OCI-LY3 (cell line): Measurements from ENCODE around the gene MIA.

Source experiments
- H2AFZ ChIP-seq: fragments of 200-600, 300-600 bp; shearing (Covaris generic); 2 replicates; pipeline ENCODE4 v1.6.0; 2014; ENCODE audit warnings: antibody characterized with exemption, low read depth, low read length
- H3K27ac ChIP-seq: fragments of 200-600, 300-600 bp; sonication (generic); 2 replicates; pipeline ENCODE4 v1.5.1; 2014; ENCODE audit warnings: mild to moderate bottlenecking, low read length, moderate library complexity, mixed read lengths
- H3K27me3 ChIP-seq: fragments of 200-600, 300-600 bp; sonication (generic); 2 replicates; pipeline ENCODE4 v1.6.1; 2014; ENCODE audit warnings: low read depth, low read length, mixed read lengths
- H3K36me3 ChIP-seq: fragments of 200-600, 300-600 bp; sonication (generic); replicated peaks from 2 replicates; pipeline ENCODE3; 2014; ENCODE audit warnings: low read depth, low read length, mixed read lengths
- H3K4me1 ChIP-seq: fragments of 300-600, 200-600 bp; sonication (generic); 2 replicates; pipeline ENCODE4 v1.6.1; 2014; ENCODE audit warnings: low read length, mixed read lengths
- H3K4me2 ChIP-seq: fragments of 200-600, 300-600 bp; sonication (generic); 2 replicates; pipeline ENCODE4 v1.6.1; 2014; ENCODE audit warnings: low read length, mixed read lengths
- H3K4me3 ChIP-seq: fragments of 300-600, 200-600 bp; sonication (generic); 2 replicates; pipeline ENCODE4 v1.5.1; 2014; ENCODE audit warnings: antibody characterized with exemption, mild to moderate bottlenecking, low read length, moderate library complexity
- H3K79me2 ChIP-seq: fragments of 300-600, 200-600 bp; shearing (Covaris generic); 2 replicates; pipeline ENCODE4 v1.6.1; 2014; ENCODE audit warnings: mild to moderate bottlenecking, low read length, mixed read lengths
- H3K9ac ChIP-seq: fragments of 300-600, 200-600 bp; shearing (Covaris generic); 2 replicates; pipeline ENCODE4 v1.6.0; 2014; ENCODE audit warnings: mild to moderate bottlenecking, low read length, moderate library complexity
- H3K9me3 ChIP-seq: fragments of 200-600, 300-600 bp; shearing (Covaris generic); 2 replicates; pipeline ENCODE4 v1.6.1; 2014; ENCODE audit warnings: low read length, mixed read lengths; ENCODE audit not compliant: insufficient read depth
- H4K20me1 ChIP-seq: fragments of 200-600, 300-600 bp; sonication (generic); 2 replicates; pipeline ENCODE4 v1.6.1; 2016; ENCODE audit warnings: low read length, mixed read lengths; ENCODE audit not compliant: insufficient read depth
- EZH2phosphoT487 ChIP-seq: fragments of 200-600 bp; shearing (Covaris generic); IDR thresholded peaks from 2 replicates; pipeline ENCODE4 v1.6.1; 2018; ENCODE audit warnings: antibody characterized with exemption, mixed run types, low read depth
- TF ChIP-seq, protein P1 (sequence below): fragments of 200-600, 300-600 bp; sonication (generic); IDR thresholded peaks from 2 replicates; pipeline ENCODE4 v1.5.1; 2014; ENCODE audit warnings: antibody characterized with exemption, low read length, low read depth

Gene MIA

DNA sequence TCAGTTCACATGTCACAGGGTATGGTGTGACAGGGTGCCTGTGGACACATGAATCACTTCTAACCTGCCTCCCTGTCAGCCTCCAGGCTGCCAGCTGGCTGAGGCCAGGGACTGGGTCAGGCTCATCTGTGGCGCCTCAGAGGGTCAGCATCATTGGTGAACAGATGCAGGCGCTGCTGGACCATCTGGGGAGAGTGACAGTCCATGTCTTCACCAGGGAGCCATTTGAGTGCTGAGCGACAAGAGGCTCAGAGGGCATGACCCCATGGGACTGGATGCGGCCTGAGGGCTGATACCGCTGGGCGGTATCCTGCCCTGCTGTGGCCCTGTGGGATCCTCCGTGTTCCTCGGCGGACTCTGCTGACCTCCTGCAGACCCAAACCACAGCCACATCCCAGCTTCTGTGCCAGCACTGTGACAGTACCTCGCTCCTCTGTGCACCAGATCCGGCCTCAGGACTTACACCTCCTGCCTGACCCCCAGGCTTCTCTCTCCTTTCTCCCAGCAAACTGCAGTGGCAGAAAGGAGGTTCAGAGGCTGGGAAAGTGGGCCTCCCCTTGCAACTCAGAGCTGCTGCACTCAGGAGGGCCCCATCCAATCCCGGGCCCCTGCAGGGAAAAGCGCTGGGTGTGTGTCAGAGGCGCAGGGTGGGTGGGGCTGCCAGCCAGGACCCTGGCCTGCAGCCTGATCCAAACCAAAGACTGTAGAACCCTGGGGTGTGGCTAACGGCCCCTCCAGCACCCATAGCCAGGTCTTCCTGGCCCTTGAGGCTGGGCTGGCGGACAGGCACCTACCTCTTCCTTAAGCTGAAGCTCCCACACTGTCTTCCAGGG is 35.2 kb upstream of the MIA start:
- Histone ChIP-seq H3K4me2 (no peak overlapping the region), H3K9me3 (no peaks in the 10 kb centered on the region), H3K4me3 (no peak overlapping the region), H2AFZ (no peak overlapping the region), H3K36me3 (peaks cover 30% of the 10 kb centered on the region), H3K4me1 (no peaks in the 10 kb centered on the region), H3K27me3 (no peaks in the 10 kb centered on the region), H3K27ac (no peak overlapping the region), H4K20me1 (no peaks in the 10 kb centered on the region), H3K79me2 (no peaks in the 10 kb centered on the region), H3K9ac (no peak overlapping the region)
- no peak for TF ChIP-seq EZH2phosphoT487
- TF ChIP-seq, protein P1, sequence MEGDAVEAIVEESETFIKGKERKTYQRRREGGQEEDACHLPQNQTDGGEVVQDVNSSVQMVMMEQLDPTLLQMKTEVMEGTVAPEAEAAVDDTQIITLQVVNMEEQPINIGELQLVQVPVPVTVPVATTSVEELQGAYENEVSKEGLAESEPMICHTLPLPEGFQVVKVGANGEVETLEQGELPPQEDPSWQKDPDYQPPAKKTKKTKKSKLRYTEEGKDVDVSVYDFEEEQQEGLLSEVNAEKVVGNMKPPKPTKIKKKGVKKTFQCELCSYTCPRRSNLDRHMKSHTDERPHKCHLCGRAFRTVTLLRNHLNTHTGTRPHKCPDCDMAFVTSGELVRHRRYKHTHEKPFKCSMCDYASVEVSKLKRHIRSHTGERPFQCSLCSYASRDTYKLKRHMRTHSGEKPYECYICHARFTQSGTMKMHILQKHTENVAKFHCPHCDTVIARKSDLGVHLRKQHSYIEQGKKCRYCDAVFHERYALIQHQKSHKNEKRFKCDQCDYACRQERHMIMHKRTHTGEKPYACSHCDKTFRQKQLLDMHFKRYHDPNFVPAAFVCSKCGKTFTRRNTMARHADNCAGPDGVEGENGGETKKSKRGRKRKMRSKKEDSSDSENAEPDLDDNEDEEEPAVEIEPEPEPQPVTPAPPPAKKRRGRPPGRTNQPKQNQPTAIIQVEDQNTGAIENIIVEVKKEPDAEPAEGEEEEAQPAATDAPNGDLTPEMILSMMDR = no peak

DNA sequence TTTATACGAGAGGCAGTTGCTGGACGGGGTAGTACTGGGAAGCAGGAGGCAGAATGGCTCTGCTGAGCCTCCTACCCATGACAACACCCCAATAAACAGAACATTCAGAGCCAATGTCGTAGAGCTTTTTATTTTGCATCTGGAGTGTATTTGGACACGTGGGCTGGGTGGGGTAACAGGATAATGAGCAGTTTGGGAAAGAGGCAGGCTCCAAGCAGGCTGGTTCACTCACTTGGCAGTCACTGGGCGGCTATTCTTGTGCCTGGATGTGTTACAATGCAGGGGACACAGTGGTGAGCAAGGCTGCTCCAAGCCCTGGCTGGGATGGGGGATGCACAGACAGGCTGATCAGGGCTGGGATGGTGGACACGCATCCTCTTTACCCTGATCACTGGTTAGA is 34.6 kb upstream of the MIA start:
- H3K9me3 ChIP-seq = no peaks in the 10 kb centered on the region
- H4K20me1 ChIP-seq = no peaks in the 10 kb centered on the region
- H3K27ac ChIP-seq = no peak overlapping the region
- no peak for TF ChIP-seq EZH2phosphoT487
- TF ChIP-seq, protein P1 = no peak
- no peaks in the 10 kb centered on the region for H3K79me2 ChIP-seq
- H3K36me3 ChIP-seq = peaks cover 24% of the 10 kb centered on the region
- no peak overlapping the region for H3K4me2 ChIP-seq
- no peak overlapping the region for H3K9ac ChIP-seq
- H3K4me1 ChIP-seq = no peaks in the 10 kb centered on the region
- no peaks in the 10 kb centered on the region for H3K27me3 ChIP-seq
- no peak overlapping the region for H2AFZ ChIP-seq
- H3K4me3 ChIP-seq = no peak overlapping the region

DNA sequence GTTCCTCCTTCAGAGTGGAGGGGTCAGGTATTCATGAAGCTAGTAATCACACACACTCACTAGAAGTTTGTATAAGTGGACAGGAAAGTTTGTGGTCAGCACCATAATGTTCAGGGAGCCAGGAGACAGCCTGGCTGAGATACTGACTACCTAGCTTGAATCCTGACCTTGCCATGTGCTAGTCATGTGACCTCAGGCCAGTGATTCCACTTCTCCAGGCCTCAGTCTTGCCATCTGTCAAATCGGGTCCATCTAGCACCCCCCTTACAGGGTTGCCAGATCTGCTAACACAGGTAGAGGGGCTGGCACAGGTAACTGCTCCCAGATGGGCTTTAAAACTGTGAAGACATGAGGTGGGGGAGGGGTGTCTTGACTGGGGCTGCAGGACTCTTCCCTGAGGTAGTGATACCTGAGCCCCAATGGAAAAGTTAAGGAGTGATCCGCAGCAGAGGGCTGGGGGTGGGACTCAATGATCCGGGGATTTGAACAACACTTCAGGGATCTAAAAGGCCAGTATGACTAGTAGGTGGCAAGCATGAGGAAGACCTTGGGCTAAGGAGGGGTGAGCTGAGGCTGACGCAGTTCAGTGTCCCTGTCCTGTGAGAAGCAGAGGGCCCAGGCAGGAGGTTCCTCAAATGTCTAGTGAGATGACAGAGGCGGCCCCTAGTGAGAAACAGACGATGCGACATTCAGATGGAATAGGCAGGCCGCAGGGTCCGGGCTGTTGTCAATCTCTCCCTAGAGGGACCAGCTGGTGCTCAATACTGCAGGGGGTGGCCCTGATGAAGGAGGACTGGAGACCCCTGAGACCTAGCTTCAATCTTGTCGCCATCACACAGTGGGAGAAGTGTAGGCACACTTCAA is 33.6 kb upstream of the MIA start:
- no peak overlapping the region for H3K4me3 ChIP-seq
- no peaks in the 10 kb centered on the region for H3K79me2 ChIP-seq
- H3K36me3 ChIP-seq = peaks cover 19% of the 10 kb centered on the region
- no peaks in the 10 kb centered on the region for H3K4me1 ChIP-seq
- no peaks in the 10 kb centered on the region for H3K27me3 ChIP-seq
- H3K9ac ChIP-seq = no peak overlapping the region
- no peak for TF ChIP-seq EZH2phosphoT487
- TF ChIP-seq, protein P1 = no peak
- H2AFZ ChIP-seq = no peak overlapping the region
- no peaks in the 10 kb centered on the region for H3K9me3 ChIP-seq
- H3K4me2 ChIP-seq = no peak overlapping the region
- no peaks in the 10 kb centered on the region for H4K20me1 ChIP-seq
- H3K27ac ChIP-seq = no peak overlapping the region

DNA sequence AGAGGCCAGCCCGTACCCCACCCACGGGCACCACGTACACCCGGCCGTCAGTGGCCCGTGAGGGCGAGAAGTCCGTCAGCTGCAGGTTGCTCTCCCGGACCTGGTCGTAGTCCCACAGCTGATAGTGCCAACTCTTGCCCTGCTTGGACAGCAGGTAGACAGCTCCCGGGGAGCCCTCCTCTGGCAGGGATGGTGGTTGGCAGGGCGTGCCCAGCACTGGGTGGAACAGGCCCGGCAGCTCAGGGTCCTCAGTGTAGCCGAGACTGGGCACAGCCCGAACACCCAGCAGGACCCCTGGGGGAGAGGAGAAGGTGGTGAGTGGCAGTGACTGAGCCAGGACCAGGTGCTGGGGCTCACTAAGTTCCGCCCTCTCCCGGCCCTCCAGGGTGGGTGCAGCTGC is 32.8 kb upstream of the MIA start:
- H3K4me3 ChIP-seq = no peak overlapping the region
- no peaks in the 10 kb centered on the region for H3K79me2 ChIP-seq
- no peaks in the 10 kb centered on the region for H3K9me3 ChIP-seq
- peaks cover 12% of the 10 kb centered on the region for H3K36me3 ChIP-seq
- no peak overlapping the region for H2AFZ ChIP-seq
- H4K20me1 ChIP-seq = no peaks in the 10 kb centered on the region
- H3K4me1 ChIP-seq = no peaks in the 10 kb centered on the region
- no peak overlapping the region for H3K9ac ChIP-seq
- TF ChIP-seq EZH2phosphoT487 = no peak
- TF ChIP-seq, protein P1 = no peak
- no peak overlapping the region for H3K4me2 ChIP-seq
- no peaks in the 10 kb centered on the region for H3K27me3 ChIP-seq
- no peak overlapping the region for H3K27ac ChIP-seq
